ENCODE measurements around the gene SCNN1A. TPM values are rescaled to one million over a fixed set of nuclear protein-coding genes. Genes with fewer than 3 reads are reported as not detected.

SCNN1A gene
- total RNA-seq, 1 donor from 2014 or later = 0.74 TPM

GRCh38 chr12:6342140-6342889 lies 33.0 kb downstream of the SCNN1A start:
- Mint-ChIP-seq H3K27me3 (ENCODE audit: unreplicated experiment) (peaks cover 2% of the 10 kb centered on the region), H3K27ac (ENCODE audit: unreplicated experiment) (peak overlapping the region; percentile 71), H3K4me1 (ENCODE audit: low read depth, unreplicated experiment) (peaks cover 7% of the 10 kb centered on the region), H3K9me3 (ENCODE audit: unreplicated experiment) (peaks cover 9% of the 10 kb centered on the region), H3K36me3 (ENCODE audit: unreplicated experiment) (peaks cover 6% of the 10 kb centered on the region), H3K4me3 (ENCODE audit: unreplicated experiment) (no peak overlapping the region)
- no peak for DNase-seq
- TF ChIP-seq CTCF (IDR thresholded peaks at IDR 0.05; ENCODE audit: partially characterized antibody, unreplicated experiment) = no peak

- Mint-ChIP-seq H3K27me3 (ENCODE audit: unreplicated experiment) (peaks cover 3% of the 10 kb centered on the region), H3K9me3 (ENCODE audit: unreplicated experiment) (peaks cover 9% of the 10 kb centered on the region), H3K36me3 (ENCODE audit: unreplicated experiment) (peaks cover 1% of the 10 kb centered on the region), H3K4me1 (ENCODE audit: low read depth, unreplicated experiment) (peaks cover 9% of the 10 kb centered on the region), H3K27ac (ENCODE audit: unreplicated experiment) (peak within 1 kb of the TSS; percentile 71), H3K4me3 (ENCODE audit: unreplicated experiment) (no peak within 1 kb of the TSS)
- no peak for DNase-seq
- TF ChIP-seq CTCF (IDR thresholded peaks at IDR 0.05; ENCODE audit: partially characterized antibody, unreplicated experiment) = no peak
Observed at GRCh38 chr12:6341417-6342139, 33.8 kb downstream of the SCNN1A start, which contains the start of gene TNFRSF1A. TNFRSF1A (minus strand) TSS chr12:6342076; CDS start chr12:6341814, 262 bp downstream.

- Mint-ChIP-seq H3K9me3 (ENCODE audit: unreplicated experiment) (peaks cover 7% of the 10 kb centered on the region), H3K36me3 (ENCODE audit: unreplicated experiment) (no peaks in the 10 kb centered on the region), H3K4me3 (ENCODE audit: unreplicated experiment) (no peak overlapping the region), H3K27ac (ENCODE audit: unreplicated experiment) (no peak overlapping the region), H3K4me1 (ENCODE audit: low read depth, unreplicated experiment) (peaks cover 13% of the 10 kb centered on the region), H3K27me3 (ENCODE audit: unreplicated experiment) (peaks cover 5% of the 10 kb centered on the region)
- TF ChIP-seq CTCF (IDR thresholded peaks at IDR 0.05; ENCODE audit: partially characterized antibody, unreplicated experiment) = no peak
- DNase-seq = no peak
Observed at GRCh38 chr12:6340745-6341416, 34.5 kb downstream of the SCNN1A start.

GRCh38 chr12:6340032-6340638 lies 35.2 kb downstream of the SCNN1A start:
- Mint-ChIP-seq H3K27me3 (ENCODE audit: unreplicated experiment) (peaks cover 5% of the 10 kb centered on the region), H3K9me3 (ENCODE audit: unreplicated experiment) (peaks cover 7% of the 10 kb centered on the region), H3K36me3 (ENCODE audit: unreplicated experiment) (no peaks in the 10 kb centered on the region), H3K4me1 (ENCODE audit: low read depth, unreplicated experiment) (peaks cover 18% of the 10 kb centered on the region), H3K4me3 (ENCODE audit: unreplicated experiment) (no peak overlapping the region), H3K27ac (ENCODE audit: unreplicated experiment) (no peak overlapping the region)
- TF ChIP-seq CTCF (IDR thresholded peaks at IDR 0.05; ENCODE audit: partially characterized antibody, unreplicated experiment) = no peak
- DNase-seq = no peak
